GM23248 (cell line): ENCODE data around the gene SAMD13.

Experiments
- EZH2 ChIP-seq: fragments of 200-600 bp; sonication (generic); IDR thresholded peaks from 2 replicates; pipeline ENCODE4 v1.6.1; 2018; ENCODE audit warnings: antibody characterized with exemption, mild to moderate bottlenecking; ENCODE audit not compliant: insufficient read depth, poor library complexity, severe bottlenecking
- EZH2phosphoT487 ChIP-seq: fragments of 200-600 bp; sonication (generic); IDR thresholded peaks from 2 replicates; pipeline ENCODE4 v1.6.1; 2018; ENCODE audit warnings: antibody characterized with exemption, moderate library complexity, mild to moderate bottlenecking, low read depth; ENCODE audit not compliant: insufficient read depth

- TF ChIP-seq EZH2phosphoT487, result no peak
- no peak for TF ChIP-seq EZH2
These were observed 22.6 kb upstream of the SAMD13 start for GRCh38 chr1:84278905-84279304.
